ENCODE results near the gene ATP8B4. TPM values are rescaled to one million over a fixed set of nuclear protein-coding genes. Genes with fewer than 3 reads are reported as not detected.

Gene ATP8B4
- total and polyA plus RNA-seq, 10 of the 15 experiments (the other 5 are each of a cell fraction or from before 2014, with no cell fraction given): 0.02 to 0.94 (median 0.19) TPM

DNA sequence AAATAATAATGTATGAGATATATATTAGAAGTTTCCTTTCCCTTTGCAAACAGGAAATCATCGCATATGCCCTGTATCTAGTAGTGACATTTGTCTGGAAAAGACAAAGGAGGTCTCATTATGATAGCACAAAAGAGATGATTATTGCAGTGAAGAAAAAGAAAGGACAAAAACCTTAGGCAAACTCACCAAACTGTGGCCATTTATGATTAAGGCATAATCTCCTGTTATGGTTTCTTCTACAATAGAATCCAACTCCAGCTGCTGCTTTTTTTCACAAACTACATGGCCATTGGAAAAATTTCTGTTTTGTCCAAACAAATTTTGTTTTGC, 218.2 kb downstream of the ATP8B4 start:
- SMC1A ChIA-PET (ENCODE audit: uncharacterized antibody, unreplicated experiment): interaction anchor here (0.7 to 1.5 kb wide), 4 partner anchors 14 to 29 kb away, joined by 3 to 5 read pairs (median 3); no protein-coding TSS in a partner anchor
- ATAC-seq (no peak), DNase-seq (ENCODE audit: low read depth, low spot score) (no peak), FAIRE-seq (no peak)
- H3K79me2 ChIP-seq (ENCODE audit: control insufficient read depth, insufficient read depth, low read length): no peaks in the 10 kb centered on the region
- H2AFZ ChIP-seq (ENCODE audit: control insufficient read depth, low read depth, low read length): no peak overlapping the region
- H3K36me3 ChIP-seq (ENCODE audit: control insufficient read depth in 2 of 2, insufficient read depth in 2 of 2, low read length in 1 of 2): no peaks in the 10 kb centered on the region
- no peak overlapping the region for H3K4me3 ChIP-seq
- POLR2A ChIA-PET: no interaction called here
- no peak overlapping the region for H3K9ac ChIP-seq (ENCODE audit: control insufficient read depth, insufficient read depth, low read length)
- whole genome bisulfite sequencing (ENCODE audit: insufficient coverage, insufficient replicate concordance, low lambda C conversion rate, missing lambda C conversion rate): 0% methylated on average over 1 of the region's 1 CpG
- no peaks in the 10 kb centered on the region for H3K27me3 ChIP-seq (replicated peaks in 1 of 2; ENCODE audit: control insufficient read depth in 2 of 2, insufficient read depth in 2 of 2, low read length in 1 of 2)
- TF ChIP-seq JUNB (IDR thresholded peaks at IDR 0.05): no peak
- no peak for TF ChIP-seq TBL1XR1 (IDR thresholded peaks at IDR 0.05; ENCODE audit: low read depth, low read length)
- TF ChIP-seq RBBP5 (conservative IDR thresholded peaks at IDR 0.05): no peak
- no peak for TF ChIP-seq BACH1 (IDR thresholded peaks at IDR 0.05; ENCODE audit: borderline replicate concordance)
- no peak for TF ChIP-seq NR2F1 (conservative IDR thresholded peaks at IDR 0.05)
- TF ChIP-seq, protein P1, sequence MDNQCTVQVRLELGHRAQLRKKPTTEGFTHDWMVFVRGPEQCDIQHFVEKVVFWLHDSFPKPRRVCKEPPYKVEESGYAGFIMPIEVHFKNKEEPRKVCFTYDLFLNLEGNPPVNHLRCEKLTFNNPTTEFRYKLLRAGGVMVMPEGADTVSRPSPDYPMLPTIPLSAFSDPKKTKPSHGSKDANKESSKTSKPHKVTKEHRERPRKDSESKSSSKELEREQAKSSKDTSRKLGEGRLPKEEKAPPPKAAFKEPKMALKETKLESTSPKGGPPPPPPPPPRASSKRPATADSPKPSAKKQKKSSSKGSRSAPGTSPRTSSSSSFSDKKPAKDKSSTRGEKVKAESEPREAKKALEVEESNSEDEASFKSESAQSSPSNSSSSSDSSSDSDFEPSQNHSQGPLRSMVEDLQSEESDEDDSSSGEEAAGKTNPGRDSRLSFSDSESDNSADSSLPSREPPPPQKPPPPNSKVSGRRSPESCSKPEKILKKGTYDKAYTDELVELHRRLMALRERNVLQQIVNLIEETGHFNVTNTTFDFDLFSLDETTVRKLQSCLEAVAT (IDR thresholded peaks at IDR 0.05): no peak
- H3K4me2 ChIP-seq (ENCODE audit: control insufficient read depth, insufficient read depth): no peak overlapping the region
- BruUV-seq (replicated peaks): no TSS peak
- no peaks in the 10 kb centered on the region for H3K4me1 ChIP-seq (ENCODE audit: control insufficient read depth, insufficient read depth, low read length)
- in situ Hi-C loops (cut with MboI): no loop called here
- intact Hi-C loops (cut with micrococcal nuclease; ENCODE audit: unreplicated experiment): no loop called here
- H3K27ac ChIP-seq (ENCODE audit: control insufficient read depth, insufficient read depth): no peak overlapping the region
- H4K20me1 ChIP-seq (ENCODE audit: control insufficient read depth, insufficient read depth): no peaks in the 10 kb centered on the region
- CTCF ChIA-PET: interaction anchor here (1.4 kb wide), 1 partner anchor 25 kb away, joined by 4 read pairs; no protein-coding TSS in a partner anchor
- no peaks in the 10 kb centered on the region for H3K9me3 ChIP-seq (replicated peaks; ENCODE audit: control insufficient read depth, insufficient read depth, low read length)
- RAD21 ChIA-PET (ENCODE audit: unreplicated experiment): no interaction called here

All from GM12878 (cell line).